Keratinocyte (primary cell): ENCODE measurements around the gene PACSIN2.

Experiments used
- CTCF ChIP-seq, 3 experiments: IDR thresholded peaks in 1 of 3; conservative IDR thresholded peaks in 1 of 3; optimal IDR thresholded peaks in 1 of 3; 2 replicates in 2 of 3; 3 replicates in 1 of 3; pipeline versions ENCODE3 to v1.5.1; 2011; ENCODE audit warnings: low read length in 3 of 3, mild to moderate bottlenecking in 3 of 3, moderate library complexity in 2 of 3, control low read depth in 1 of 3, inconsistent platforms in 1 of 3; ENCODE audit not compliant: insufficient read depth in 2 of 3; ENCODE audit errors: extremely low read depth in 1 of 3
- EZH2 ChIP-seq: IDR thresholded peaks from one replicate; pipeline ENCODE4 v1.6.1; 2012; ENCODE audit warnings: inconsistent platforms, mild to moderate bottlenecking, low read length, moderate library complexity

GRCh38 chr22:42972649-42973535 is 42.1 kb downstream of the PACSIN2 start:
- no peak for TF ChIP-seq CTCF (optimal IDR thresholded peaks at IDR 0.05 in 1 of 3, IDR thresholded peaks at IDR 0.05 in 1 of 3, conservative IDR thresholded peaks at IDR 0.05 in 1 of 3; ENCODE audit: extremely low read depth in 1 of 3, insufficient read depth in 2 of 3, low read length in 3 of 3)
- TF ChIP-seq EZH2: no peak
